Measurements from ENCODE around the gene GLRX2.
A peak's percentile ranks its signal among the peaks of the same experiment; 100 is the strongest.

GLRX2 gene

DNA sequence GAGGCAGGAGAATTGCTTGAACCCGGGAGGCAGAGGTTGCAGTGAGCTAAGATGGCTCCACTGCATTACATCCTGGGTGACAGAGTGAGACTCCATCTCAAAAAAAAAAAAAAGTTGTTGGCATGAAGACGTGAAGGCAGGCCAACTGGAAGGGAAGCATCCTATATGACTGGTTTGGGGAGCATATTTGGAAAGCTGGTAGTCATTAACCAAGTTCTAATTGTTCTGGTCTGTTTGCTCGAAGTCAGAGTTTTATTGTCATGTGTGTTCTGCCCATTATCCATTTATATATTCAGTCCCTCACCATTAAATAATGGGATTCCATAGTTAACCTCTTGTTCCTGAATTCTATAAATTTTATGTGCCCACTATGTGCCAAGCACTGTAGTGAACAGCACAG is 3.3 kb upstream of the GLRX2 start:
- Histone ChIP-seq H3K4me3 (ENCODE audit: severe bottlenecking) (no peak overlapping the region), H3K27me3 (ENCODE audit: insufficient read depth, poor library complexity, severe bottlenecking) (no peaks in the 10 kb centered on the region), H3K36me3 (ENCODE audit: low read depth) (no peaks in the 10 kb centered on the region), H3K4me1 (ENCODE audit: insufficient read depth, poor library complexity, severe bottlenecking) (peaks cover 16% of the 10 kb centered on the region), H3K27ac (ENCODE audit: poor library complexity, severe bottlenecking) (no peak overlapping the region), H3K9me3 (ENCODE audit: severe bottlenecking) (no peaks in the 10 kb centered on the region)
- TF ChIP-seq, protein P1, sequence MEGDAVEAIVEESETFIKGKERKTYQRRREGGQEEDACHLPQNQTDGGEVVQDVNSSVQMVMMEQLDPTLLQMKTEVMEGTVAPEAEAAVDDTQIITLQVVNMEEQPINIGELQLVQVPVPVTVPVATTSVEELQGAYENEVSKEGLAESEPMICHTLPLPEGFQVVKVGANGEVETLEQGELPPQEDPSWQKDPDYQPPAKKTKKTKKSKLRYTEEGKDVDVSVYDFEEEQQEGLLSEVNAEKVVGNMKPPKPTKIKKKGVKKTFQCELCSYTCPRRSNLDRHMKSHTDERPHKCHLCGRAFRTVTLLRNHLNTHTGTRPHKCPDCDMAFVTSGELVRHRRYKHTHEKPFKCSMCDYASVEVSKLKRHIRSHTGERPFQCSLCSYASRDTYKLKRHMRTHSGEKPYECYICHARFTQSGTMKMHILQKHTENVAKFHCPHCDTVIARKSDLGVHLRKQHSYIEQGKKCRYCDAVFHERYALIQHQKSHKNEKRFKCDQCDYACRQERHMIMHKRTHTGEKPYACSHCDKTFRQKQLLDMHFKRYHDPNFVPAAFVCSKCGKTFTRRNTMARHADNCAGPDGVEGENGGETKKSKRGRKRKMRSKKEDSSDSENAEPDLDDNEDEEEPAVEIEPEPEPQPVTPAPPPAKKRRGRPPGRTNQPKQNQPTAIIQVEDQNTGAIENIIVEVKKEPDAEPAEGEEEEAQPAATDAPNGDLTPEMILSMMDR (IDR thresholded peaks at IDR 0.05; ENCODE audit: poor library complexity, severe bottlenecking), result no peak
- no peak for DNase-seq (ENCODE audit: low spot score)
- no peak for ATAC-seq (ENCODE audit: low read depth)

DNA sequence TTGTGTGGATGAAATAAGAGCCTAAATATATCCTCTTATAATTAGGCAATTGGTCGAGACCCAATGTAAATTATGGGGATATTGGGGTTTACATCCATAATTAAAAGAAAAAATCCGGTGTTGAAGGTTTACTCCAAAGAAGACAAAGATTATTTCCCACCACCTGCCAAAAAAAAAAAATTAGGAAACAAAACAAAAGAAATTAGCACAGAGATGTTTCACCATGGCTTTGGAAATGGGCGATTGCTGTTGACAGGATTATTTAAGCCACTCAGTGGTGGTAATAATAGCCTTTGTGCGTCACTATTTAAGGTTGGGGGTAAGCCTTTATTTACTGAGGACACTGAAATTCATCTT is 585 bp upstream of the GLRX2 start:
- Histone ChIP-seq H3K36me3 (ENCODE audit: low read depth) (peaks cover 6% of the 10 kb centered on the region), H3K27ac (ENCODE audit: poor library complexity, severe bottlenecking) (peak overlapping the region; percentile 82)
- no peak for ATAC-seq (ENCODE audit: low read depth)

DNA sequence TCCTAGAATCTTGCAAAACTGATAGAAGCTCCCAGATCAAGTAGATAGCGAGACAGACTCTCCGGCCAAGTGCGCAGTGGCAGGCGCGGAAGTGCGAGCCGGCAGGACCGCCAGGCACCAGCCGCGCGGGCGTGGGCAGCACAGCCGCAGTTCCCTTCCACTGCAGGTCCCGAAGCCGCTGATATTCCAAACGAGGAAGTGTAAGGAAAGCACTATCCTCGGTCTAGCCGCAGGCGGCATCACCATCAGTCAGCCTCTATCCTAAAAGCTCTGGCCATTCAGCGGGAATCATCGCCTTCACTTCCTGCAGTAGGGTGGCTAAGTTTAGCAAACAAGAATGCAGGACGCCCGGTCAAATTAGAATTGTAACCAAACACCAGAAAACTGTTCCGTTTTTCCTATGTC is 710 bp downstream of the GLRX2 start:
- no peaks in the 10 kb centered on the region for H3K9me3 ChIP-seq (ENCODE audit: severe bottlenecking)
- TF ChIP-seq, protein P1 (IDR thresholded peaks at IDR 0.05; ENCODE audit: poor library complexity, severe bottlenecking), result no peak
- H3K36me3 ChIP-seq (ENCODE audit: low read depth), result peaks cover 19% of the 10 kb centered on the region
- peaks cover 8% of the 10 kb centered on the region for H3K4me1 ChIP-seq (ENCODE audit: insufficient read depth, poor library complexity, severe bottlenecking)
- DNase-seq (ENCODE audit: low spot score) (no peak), ATAC-seq (ENCODE audit: low read depth) (peak; percentile 40)
- no peaks in the 10 kb centered on the region for H3K27me3 ChIP-seq (ENCODE audit: insufficient read depth, poor library complexity, severe bottlenecking)
- peak overlapping the region; percentile 82 for H3K27ac ChIP-seq (ENCODE audit: poor library complexity, severe bottlenecking)
- H3K4me3 ChIP-seq (ENCODE audit: severe bottlenecking), result peak overlapping the region; percentile 77

More for the DNA sequence above, 585 bp upstream of the GLRX2 start:
- H3K4me1 ChIP-seq (ENCODE audit: insufficient read depth, poor library complexity, severe bottlenecking), result peaks cover 8% of the 10 kb centered on the region
- H3K4me3 ChIP-seq (ENCODE audit: severe bottlenecking), result peak overlapping the region; percentile 77
- no peak for DNase-seq (ENCODE audit: low spot score)
- H3K9me3 ChIP-seq (ENCODE audit: severe bottlenecking), result no peaks in the 10 kb centered on the region
- TF ChIP-seq, protein P1 (IDR thresholded peaks at IDR 0.05; ENCODE audit: poor library complexity, severe bottlenecking), result no peak
- no peaks in the 10 kb centered on the region for H3K27me3 ChIP-seq (ENCODE audit: insufficient read depth, poor library complexity, severe bottlenecking)

DNA sequence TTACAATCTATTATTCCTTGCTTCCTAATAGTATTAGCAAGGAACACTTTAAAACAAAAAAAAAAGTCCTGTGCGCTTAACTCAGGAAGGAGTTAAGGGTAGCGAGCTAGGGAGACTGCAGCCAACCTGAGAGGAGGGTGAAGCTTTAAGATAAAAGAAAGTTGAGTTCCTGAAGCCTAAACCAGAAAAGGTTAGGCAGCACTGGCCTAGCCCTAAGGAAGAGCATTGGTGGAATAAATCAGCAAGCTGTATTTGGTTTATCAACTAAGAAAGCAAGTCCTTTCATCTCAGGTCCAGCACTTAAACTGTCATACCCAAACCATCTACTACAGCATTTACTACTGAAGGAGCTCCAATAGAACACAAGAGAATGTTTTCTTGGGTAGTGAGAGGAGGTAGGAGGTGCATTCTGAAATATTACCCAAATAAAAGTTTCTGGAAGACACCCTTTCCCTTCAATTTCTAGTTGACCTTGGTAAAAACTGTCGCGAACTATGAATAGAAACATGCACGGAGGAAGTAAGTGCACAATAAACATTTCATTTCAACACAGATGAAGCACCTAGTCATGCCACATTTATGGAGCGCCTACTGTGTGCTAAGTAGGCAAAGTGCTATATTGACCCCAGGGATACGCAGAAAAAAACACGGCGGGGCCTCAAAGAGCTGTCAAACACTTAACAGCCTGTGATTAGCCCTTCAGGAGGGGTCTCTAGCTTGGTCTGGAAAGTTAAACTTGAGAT is 1.3 kb downstream of the GLRX2 start:
- peak overlapping the region; percentile 77 for H3K4me3 ChIP-seq (ENCODE audit: severe bottlenecking)
- ATAC-seq (ENCODE audit: low read depth), result no peak
- DNase-seq (ENCODE audit: low spot score), result no peak
- H3K9me3 ChIP-seq (ENCODE audit: severe bottlenecking), result no peaks in the 10 kb centered on the region
- peaks cover 8% of the 10 kb centered on the region for H3K4me1 ChIP-seq (ENCODE audit: insufficient read depth, poor library complexity, severe bottlenecking)
- H3K36me3 ChIP-seq (ENCODE audit: low read depth), result peaks cover 25% of the 10 kb centered on the region
- peak overlapping the region; percentile 82 for H3K27ac ChIP-seq (ENCODE audit: poor library complexity, severe bottlenecking)
- no peaks in the 10 kb centered on the region for H3K27me3 ChIP-seq (ENCODE audit: insufficient read depth, poor library complexity, severe bottlenecking)
- TF ChIP-seq, protein P1 (IDR thresholded peaks at IDR 0.05; ENCODE audit: poor library complexity, severe bottlenecking), result no peak

DNA sequence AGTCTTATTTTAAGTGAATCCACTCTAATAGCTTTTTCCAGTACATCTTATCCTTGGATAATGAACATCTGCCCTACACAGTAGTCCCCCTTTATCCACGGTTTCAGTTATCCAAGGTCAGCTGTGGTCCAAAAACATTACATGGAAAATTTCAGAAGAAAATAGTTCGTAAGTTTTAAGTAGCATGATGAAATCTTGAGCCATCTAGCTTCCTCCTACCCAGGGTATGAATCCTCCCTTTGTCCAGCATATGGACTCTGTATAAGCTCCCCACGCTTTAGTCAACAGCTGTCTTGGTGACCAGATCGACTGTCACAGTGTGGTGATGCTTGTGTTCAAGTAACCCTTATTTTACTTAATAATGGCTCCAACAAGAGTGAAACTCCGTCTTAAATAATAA is 2.6 kb downstream of the GLRX2 start:
- DNase-seq (ENCODE audit: low spot score), result no peak
- peaks cover 36% of the 10 kb centered on the region for H3K36me3 ChIP-seq (ENCODE audit: low read depth)
- no peak for ATAC-seq (ENCODE audit: low read depth)
- H3K4me3 ChIP-seq (ENCODE audit: severe bottlenecking), result no peak overlapping the region
- H3K27ac ChIP-seq (ENCODE audit: poor library complexity, severe bottlenecking), result no peak overlapping the region
- TF ChIP-seq, protein P1 (IDR thresholded peaks at IDR 0.05; ENCODE audit: poor library complexity, severe bottlenecking), result no peak
- no peaks in the 10 kb centered on the region for H3K9me3 ChIP-seq (ENCODE audit: severe bottlenecking)
- peaks cover 8% of the 10 kb centered on the region for H3K4me1 ChIP-seq (ENCODE audit: insufficient read depth, poor library complexity, severe bottlenecking)
- H3K27me3 ChIP-seq (ENCODE audit: insufficient read depth, poor library complexity, severe bottlenecking), result no peaks in the 10 kb centered on the region

Data from RWPE2 (cell line).